ENCODE measurements around the gene IER5. TPM values are rescaled to one million over a fixed set of nuclear protein-coding genes. Genes with fewer than 3 reads are reported as not detected.
A peak's percentile ranks its signal among the peaks of the same experiment; 100 is the strongest.
"Not testable (repeated sequence)": the region's sequence is repeated elsewhere in the genome, so short reads cannot be mapped to it uniquely, and the experiment has no call there.

Gene IER5
- 99.0 and 107 TPM in 2 replicates for total RNA-seq (2014; rRNA removed)
- polyA plus RNA-seq (2012): 41.8 TPM

GRCh38 chr1:181088079-181089016 lies at the start of gene IER5:
Gene IER5 (plus strand): TSS chr1:181088700. CDS start chr1:181088903, 203 bp downstream.
- DNase-seq (ENCODE audit: low read depth): peak; percentile 99

- no peak for DNase-seq (ENCODE audit: low read depth)
Measured at GRCh38 chr1:181040284-181040865, 48.1 kb upstream of the IER5 start.

- DNase-seq (ENCODE audit: low read depth): no peak
Measured at GRCh38 chr1:181043025-181043888, 45.2 kb upstream of the IER5 start.

GRCh38 chr1:181044449-181044966 lies 44.0 kb upstream of the IER5 start:
- DNase-seq (ENCODE audit: low read depth): no peak

- not testable (repeated sequence) for DNase-seq (ENCODE audit: low read depth)
Measured at GRCh38 chr1:181045946-181046345, 42.6 kb upstream of the IER5 start.

GRCh38 chr1:181049378-181049777 lies 39.1 kb upstream of the IER5 start:
- no peak for DNase-seq (ENCODE audit: low read depth)

GRCh38 chr1:181050922-181051321 lies 37.6 kb upstream of the IER5 start:
- DNase-seq (ENCODE audit: low read depth): no peak

GRCh38 chr1:181056560-181056959 lies 31.9 kb upstream of the IER5 start:
- no peak for DNase-seq (ENCODE audit: low read depth)

GRCh38 chr1:181057079-181057478 lies 31.4 kb upstream of the IER5 start:
- no peak for DNase-seq (ENCODE audit: low read depth)

GRCh38 chr1:181059435-181059834 lies 29.1 kb upstream of the IER5 start:
- DNase-seq (ENCODE audit: low read depth): no peak

GRCh38 chr1:181060066-181060465 lies 28.4 kb upstream of the IER5 start:
- no peak for DNase-seq (ENCODE audit: low read depth)

- not testable (repeated sequence) for DNase-seq (ENCODE audit: low read depth)
Measured at GRCh38 chr1:181060947-181061346, 27.6 kb upstream of the IER5 start.

GRCh38 chr1:181061487-181061886 lies 27.0 kb upstream of the IER5 start:
- no peak for DNase-seq (ENCODE audit: low read depth)

GRCh38 chr1:181061891-181062835 lies 26.3 kb upstream of the IER5 start:
- no peak for DNase-seq (ENCODE audit: low read depth)

- peak; percentile 84 for DNase-seq (ENCODE audit: low read depth)
Measured at GRCh38 chr1:181062836-181063428, 25.6 kb upstream of the IER5 start.

- DNase-seq (ENCODE audit: low read depth): no peak
Measured at GRCh38 chr1:181064011-181064623, 24.4 kb upstream of the IER5 start.

- DNase-seq (ENCODE audit: low read depth): no peak
Measured at GRCh38 chr1:181064702-181065101, 23.8 kb upstream of the IER5 start.

GRCh38 chr1:181073638-181074037 lies 14.9 kb upstream of the IER5 start:
- no peak for DNase-seq (ENCODE audit: low read depth)

GRCh38 chr1:181075766-181076350 lies 12.6 kb upstream of the IER5 start:
- no peak for DNase-seq (ENCODE audit: low read depth)

Data from LHCN-M2 (cell line).